ENCODE data around the gene GAD1.

Gene GAD1

GRCh38 chr2:170816504-170817092, at the start of gene GAD1:
GAD1 (plus strand) TSS chr2:170816887; CDS start chr2:170818592, 1,705 bp downstream.
- DNase-seq: peak; percentile 86

GRCh38 chr2:170770008-170770605, 46.6 kb upstream of the GAD1 start, which contains the start of gene ERICH2:
ERICH2 (plus strand) TSS chr2:170770378; CDS start chr2:170770682, 304 bp downstream.
- peak; percentile 45 for DNase-seq

- DNase-seq: peak; percentile 81
These were observed 45.9 kb upstream of the GAD1 start for GRCh38 chr2:170770606-170771420.

- DNase-seq: no peak
These were observed 45.2 kb upstream of the GAD1 start for GRCh38 chr2:170771421-170771937.

GRCh38 chr2:170772295-170772694, 44.4 kb upstream of the GAD1 start:
- no peak for DNase-seq

- no peak for DNase-seq
These were observed 42.6 kb upstream of the GAD1 start for GRCh38 chr2:170774074-170774473.

GRCh38 chr2:170778900-170779299, 37.8 kb upstream of the GAD1 start:
- DNase-seq: no peak

GRCh38 chr2:170779304-170779703, 37.4 kb upstream of the GAD1 start:
- DNase-seq: no peak

- DNase-seq: no peak
These were observed 34.0 kb upstream of the GAD1 start for GRCh38 chr2:170782673-170783072.

GRCh38 chr2:170783549-170783948, 33.1 kb upstream of the GAD1 start:
- DNase-seq: no peak

- DNase-seq: no peak
These were observed 17.7 kb upstream of the GAD1 start for GRCh38 chr2:170798996-170799395.

- DNase-seq: no peak
These were observed 10.1 kb upstream of the GAD1 start for GRCh38 chr2:170806548-170806947.

- DNase-seq: peak; percentile 71
These were observed 3.7 kb upstream of the GAD1 start for GRCh38 chr2:170812710-170813600.

GRCh38 chr2:170813611-170814532, 2.8 kb upstream of the GAD1 start:
- DNase-seq: peak; percentile 19

GRCh38 chr2:170814533-170815230, 2.0 kb upstream of the GAD1 start:
- no peak for DNase-seq

GRCh38 chr2:170815311-170815710, 1.4 kb upstream of the GAD1 start:
- DNase-seq: no peak

GRCh38 chr2:170815746-170816503, 762 bp upstream of the GAD1 start:
- DNase-seq: peak; percentile 82

- peak; percentile 47 for DNase-seq
These were observed 677 bp downstream of the GAD1 start for GRCh38 chr2:170817093-170818035.
